NCI-H446 (cell line): ENCODE measurements around the gene ZBTB18.

ENCODE experiments used
- DNase-seq, 2 experiments: peaks; one replicate each; lab custom pipeline; 2025; lab: John Stamatoyannopoulos, UW

The ZBTB18 gene

GRCh38 chr1:244062156-244062725, 11.2 kb downstream of the ZBTB18 start:
- DNase-seq: no peak

- DNase-seq: peak; percentile 32 to 74
These were observed 12.4 kb downstream of the ZBTB18 start for GRCh38 chr1:244063498-244063897.

GRCh38 chr1:244064621-244065020, 13.5 kb downstream of the ZBTB18 start:
- DNase-seq: no peak

GRCh38 chr1:244065063-244065793, 14.1 kb downstream of the ZBTB18 start:
- DNase-seq: peak; percentile 88 to 92

GRCh38 chr1:244065960-244066388, 14.9 kb downstream of the ZBTB18 start:
- peak; percentile 78 to 82 for DNase-seq

- DNase-seq: no peak
These were observed 16.1 kb downstream of the ZBTB18 start for GRCh38 chr1:244066954-244067716.

- no peak for DNase-seq
These were observed 16.8 kb downstream of the ZBTB18 start for GRCh38 chr1:244067893-244068292.

- DNase-seq: no peak
These were observed 17.5 kb downstream of the ZBTB18 start for GRCh38 chr1:244068567-244068966.

GRCh38 chr1:244069326-244069898, 18.3 kb downstream of the ZBTB18 start:
- DNase-seq: no peak

GRCh38 chr1:244074559-244075171, 23.6 kb downstream of the ZBTB18 start:
- no peak for DNase-seq

GRCh38 chr1:244075247-244075722, 24.2 kb downstream of the ZBTB18 start:
- DNase-seq: no peak

GRCh38 chr1:244076740-244077139, 25.7 kb downstream of the ZBTB18 start:
- no peak for DNase-seq

GRCh38 chr1:244077473-244078220, 26.6 kb downstream of the ZBTB18 start:
- no peak for DNase-seq

- DNase-seq: no peak
These were observed 29.4 kb downstream of the ZBTB18 start for GRCh38 chr1:244080343-244080929.

GRCh38 chr1:244082969-244083368, 31.9 kb downstream of the ZBTB18 start:
- no peak for DNase-seq

GRCh38 chr1:244083383-244083943, 32.4 kb downstream of the ZBTB18 start:
- DNase-seq: no peak

GRCh38 chr1:244084763-244085162, 33.7 kb downstream of the ZBTB18 start:
- no peak for DNase-seq

- no peak for DNase-seq
These were observed 34.8 kb downstream of the ZBTB18 start for GRCh38 chr1:244085891-244086290.

GRCh38 chr1:244087021-244087560, 36.0 kb downstream of the ZBTB18 start:
- no peak for DNase-seq

GRCh38 chr1:244087611-244088010, 36.5 kb downstream of the ZBTB18 start:
- DNase-seq: peak; percentile 30 to 75
